ENCODE data around the gene RIIAD1. TPM values are rescaled to one million over a fixed set of nuclear protein-coding genes. Genes with fewer than 3 reads are reported as not detected.
"Not testable (repeated sequence)": the region's sequence is repeated elsewhere in the genome, so short reads cannot be mapped to it uniquely, and the experiment has no call there.

The RIIAD1 gene
- not detected in 2 replicates for total RNA-seq

- Histone ChIP-seq H3K36me3 (ENCODE audit: control insufficient read depth, insufficient read depth, low read length) (no peaks in the 10 kb centered on the region), H3K27me3 (ENCODE audit: control insufficient read depth, insufficient read depth, low read length) (peaks cover 32% of the 10 kb centered on the region), H3K4me3 (ENCODE audit: low read depth, low read length) (no peak within 1 kb of the TSS)
- DNase-seq (ENCODE audit: low read depth), result no peak
- no peak for TF ChIP-seq CTCF (IDR thresholded peaks at IDR 0.05; ENCODE audit: insufficient read depth, low read length, severe bottlenecking)
- no peak for FAIRE-seq
Measured at GRCh38 chr1:151720974-151721787, at the start of gene RIIAD1. TSS of gene RIIAD1 (plus strand) at chr1:151721522. CDS start at chr1:151721537, 15 bp downstream.

GRCh38 chr1:151673407-151673806 lies 47.9 kb upstream of the RIIAD1 start:
- Histone ChIP-seq H3K27me3 (ENCODE audit: control insufficient read depth, insufficient read depth, low read length) (no peaks in the 10 kb centered on the region), H3K4me3 (ENCODE audit: low read depth, low read length) (no peak overlapping the region), H3K36me3 (ENCODE audit: control insufficient read depth, insufficient read depth, low read length) (no peaks in the 10 kb centered on the region)
- TF ChIP-seq CTCF (IDR thresholded peaks at IDR 0.05; ENCODE audit: insufficient read depth, low read length, severe bottlenecking), result no peak
- FAIRE-seq (no peak), DNase-seq (ENCODE audit: low read depth) (no peak)

GRCh38 chr1:151680391-151680790 lies 40.9 kb upstream of the RIIAD1 start:
- Histone ChIP-seq H3K27me3 (ENCODE audit: control insufficient read depth, insufficient read depth, low read length) (no peaks in the 10 kb centered on the region), H3K4me3 (ENCODE audit: low read depth, low read length) (no peak overlapping the region), H3K36me3 (ENCODE audit: control insufficient read depth, insufficient read depth, low read length) (peaks cover 2% of the 10 kb centered on the region)
- FAIRE-seq (no peak), DNase-seq (ENCODE audit: low read depth) (peak; percentile 74)
- no peak for TF ChIP-seq CTCF (IDR thresholded peaks at IDR 0.05; ENCODE audit: insufficient read depth, low read length, severe bottlenecking)

GRCh38 chr1:151680826-151681225 lies 40.5 kb upstream of the RIIAD1 start:
- FAIRE-seq (no peak), DNase-seq (ENCODE audit: low read depth) (peak; percentile 91)
- H3K36me3 ChIP-seq (ENCODE audit: control insufficient read depth, insufficient read depth, low read length), result peaks cover 2% of the 10 kb centered on the region
- H3K27me3 ChIP-seq (ENCODE audit: control insufficient read depth, insufficient read depth, low read length), result no peaks in the 10 kb centered on the region
- no peak for TF ChIP-seq CTCF (IDR thresholded peaks at IDR 0.05; ENCODE audit: insufficient read depth, low read length, severe bottlenecking)
- no peak overlapping the region for H3K4me3 ChIP-seq (ENCODE audit: low read depth, low read length)

- H3K36me3 ChIP-seq (ENCODE audit: control insufficient read depth, insufficient read depth, low read length), result peaks cover 2% of the 10 kb centered on the region
- no peak for DNase-seq (ENCODE audit: low read depth)
- TF ChIP-seq CTCF (IDR thresholded peaks at IDR 0.05; ENCODE audit: insufficient read depth, low read length, severe bottlenecking), result no peak
- H3K4me3 ChIP-seq (ENCODE audit: low read depth, low read length), result no peak overlapping the region
- H3K27me3 ChIP-seq (ENCODE audit: control insufficient read depth, insufficient read depth, low read length), result no peaks in the 10 kb centered on the region
- FAIRE-seq, result no peak
Measured at GRCh38 chr1:151681923-151682322, 39.4 kb upstream of the RIIAD1 start.

- DNase-seq (ENCODE audit: low read depth); H3K27me3 ChIP-seq (ENCODE audit: control insufficient read depth, insufficient read depth, low read length); H3K36me3 ChIP-seq (ENCODE audit: control insufficient read depth, insufficient read depth, low read length); FAIRE-seq; H3K4me3 ChIP-seq (ENCODE audit: low read depth, low read length): not testable (repeated sequence)
Measured at GRCh38 chr1:151682901-151683300, 38.4 kb upstream of the RIIAD1 start.

All from bronchial epithelial cell (primary cell).